ENCODE data around the gene RNF8.

DNA sequence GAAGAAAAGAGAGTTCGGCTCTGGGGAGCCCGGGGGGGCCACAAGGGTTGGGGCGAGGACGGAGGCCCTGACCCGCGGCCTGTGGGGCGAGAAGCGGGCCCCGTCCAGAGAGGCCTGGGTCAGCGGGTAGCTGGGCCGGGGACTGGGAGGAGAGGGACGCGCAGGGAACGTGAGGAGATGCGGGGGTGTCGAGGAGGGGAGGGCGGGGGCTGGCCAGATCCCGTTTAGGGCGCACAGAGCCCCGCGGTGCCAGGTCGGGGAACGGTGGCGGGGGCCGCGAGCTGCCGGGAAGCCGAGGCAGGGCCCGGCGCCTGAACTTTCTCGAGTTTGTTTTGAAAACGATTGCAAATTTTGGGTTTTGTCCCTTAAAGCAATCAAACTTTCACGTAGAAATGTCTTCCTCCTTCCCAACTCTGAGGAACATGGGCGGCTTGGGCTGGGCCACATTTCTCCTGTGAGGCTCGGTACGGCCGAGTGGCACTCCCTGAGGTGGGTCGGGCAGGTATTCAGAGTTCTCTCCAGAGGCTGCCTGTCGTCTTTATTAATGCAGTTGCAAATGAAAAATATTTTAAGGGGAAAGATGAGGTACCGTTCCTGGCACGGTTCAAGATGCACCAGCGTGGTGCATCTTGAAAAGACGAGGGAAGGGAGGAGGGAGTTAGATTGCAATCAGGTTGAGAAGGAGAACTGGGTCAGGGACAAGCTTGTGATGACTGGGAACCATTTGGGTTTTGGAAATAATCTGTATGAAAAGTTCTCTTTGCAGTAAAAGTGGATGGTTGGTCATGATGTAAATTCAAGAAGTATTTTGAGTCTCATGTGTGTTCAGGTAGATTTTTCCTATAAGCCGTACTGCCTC is 972 bp downstream of the RNF8 start:
- TF ChIP-seq EZH2 (IDR thresholded peaks at IDR 0.05; ENCODE audit: borderline replicate concordance, low read depth, low read length, severe bottlenecking) = no peak
- TF ChIP-seq, protein P1, sequence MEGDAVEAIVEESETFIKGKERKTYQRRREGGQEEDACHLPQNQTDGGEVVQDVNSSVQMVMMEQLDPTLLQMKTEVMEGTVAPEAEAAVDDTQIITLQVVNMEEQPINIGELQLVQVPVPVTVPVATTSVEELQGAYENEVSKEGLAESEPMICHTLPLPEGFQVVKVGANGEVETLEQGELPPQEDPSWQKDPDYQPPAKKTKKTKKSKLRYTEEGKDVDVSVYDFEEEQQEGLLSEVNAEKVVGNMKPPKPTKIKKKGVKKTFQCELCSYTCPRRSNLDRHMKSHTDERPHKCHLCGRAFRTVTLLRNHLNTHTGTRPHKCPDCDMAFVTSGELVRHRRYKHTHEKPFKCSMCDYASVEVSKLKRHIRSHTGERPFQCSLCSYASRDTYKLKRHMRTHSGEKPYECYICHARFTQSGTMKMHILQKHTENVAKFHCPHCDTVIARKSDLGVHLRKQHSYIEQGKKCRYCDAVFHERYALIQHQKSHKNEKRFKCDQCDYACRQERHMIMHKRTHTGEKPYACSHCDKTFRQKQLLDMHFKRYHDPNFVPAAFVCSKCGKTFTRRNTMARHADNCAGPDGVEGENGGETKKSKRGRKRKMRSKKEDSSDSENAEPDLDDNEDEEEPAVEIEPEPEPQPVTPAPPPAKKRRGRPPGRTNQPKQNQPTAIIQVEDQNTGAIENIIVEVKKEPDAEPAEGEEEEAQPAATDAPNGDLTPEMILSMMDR (IDR thresholded peaks at IDR 0.05; ENCODE audit: extremely low read depth in 1 of 2, insufficient read depth in 1 of 2, low read depth in 1 of 2, low read length in 2 of 2) = no peak
- TF ChIP-seq POLR2A (IDR thresholded peaks at IDR 0.05; ENCODE audit: low read depth, low read length) = no peak
- TF ChIP-seq, protein P2, sequence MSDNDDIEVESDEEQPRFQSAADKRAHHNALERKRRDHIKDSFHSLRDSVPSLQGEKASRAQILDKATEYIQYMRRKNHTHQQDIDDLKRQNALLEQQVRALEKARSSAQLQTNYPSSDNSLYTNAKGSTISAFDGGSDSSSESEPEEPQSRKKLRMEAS (IDR thresholded peaks at IDR 0.05; ENCODE audit: insufficient read depth, insufficient read length) = no peak
- no peak for TF ChIP-seq POLR2AphosphoS5 (IDR thresholded peaks at IDR 0.05; ENCODE audit: insufficient read depth, low read depth, low read length)
